Measurements from ENCODE around the gene DCANP1.

The DCANP1 gene

GRCh38 chr5:135423146-135423845 lies 23.9 kb downstream of the DCANP1 start:
- DNase-seq (ENCODE audit: low read depth in 2 of 2): no peak

DNA sequence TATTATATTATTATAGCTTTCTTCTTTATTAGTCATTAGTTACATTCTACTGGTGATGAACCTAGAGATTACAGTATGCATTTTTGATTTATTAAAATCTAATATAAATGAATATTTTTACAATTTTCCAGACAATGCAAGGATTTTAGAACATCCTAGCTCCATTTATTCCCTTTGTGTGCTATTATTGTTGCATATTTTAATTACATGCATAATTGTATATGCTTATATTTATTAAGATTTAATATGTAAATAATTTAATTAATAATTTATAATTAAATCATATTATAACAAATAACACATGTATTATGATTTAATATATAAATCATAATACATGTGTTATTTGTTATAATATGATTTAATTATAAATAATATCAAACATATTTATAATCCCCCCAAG lies 24.7 kb downstream of the DCANP1 start:
- no peak for DNase-seq (ENCODE audit: low read depth in 2 of 2)

DNA sequence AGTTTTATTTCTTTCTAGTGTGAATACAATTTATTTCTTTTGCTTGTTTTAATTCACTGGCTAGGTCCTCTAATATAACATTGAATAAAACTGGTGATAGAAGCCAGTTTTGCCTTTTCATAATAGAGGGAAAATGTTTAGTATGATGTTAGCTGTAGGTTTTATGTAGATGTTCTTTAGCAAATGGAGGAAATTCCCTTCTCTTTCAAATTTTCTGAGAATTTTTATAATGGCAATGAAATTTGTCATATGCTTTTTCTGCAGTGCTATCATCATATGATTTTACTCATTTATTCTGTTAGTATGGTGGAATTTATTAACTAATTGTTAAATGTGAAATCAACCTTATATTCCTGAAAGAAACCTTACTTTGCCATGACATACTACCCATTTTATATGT lies 30.1 kb downstream of the DCANP1 start:
- DNase-seq (ENCODE audit: low read depth in 2 of 2): no peak

GRCh38 chr5:135405082-135405481 lies 42.1 kb downstream of the DCANP1 start:
- no peak for DNase-seq (ENCODE audit: low read depth in 2 of 2)

DNA sequence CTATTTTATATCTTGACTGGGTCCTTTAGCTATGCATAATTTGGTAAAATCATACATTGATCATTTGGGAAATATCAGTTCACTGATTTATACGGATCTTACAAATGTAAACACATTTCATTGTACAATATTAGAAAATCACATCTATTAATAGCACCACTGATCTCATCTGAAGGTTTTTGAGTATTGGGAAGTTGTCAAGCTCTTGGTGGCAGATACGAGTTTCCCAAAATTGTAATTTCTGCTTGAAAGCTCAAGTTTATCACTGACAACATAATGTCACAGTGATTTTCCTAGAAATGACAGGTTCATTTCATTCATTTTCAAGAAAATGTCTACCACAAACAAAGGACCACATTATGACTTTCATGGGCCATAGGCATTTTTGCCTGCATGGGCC lies 45.1 kb downstream of the DCANP1 start:
- no peak for DNase-seq (ENCODE audit: low read depth in 2 of 2)

- no peak for DNase-seq (ENCODE audit: low read depth in 2 of 2)
These were observed 46.3 kb downstream of the DCANP1 start for GRCh38 chr5:135400866-135401265.

- DNase-seq (ENCODE audit: low read depth in 2 of 2): no peak
These were observed 47.2 kb downstream of the DCANP1 start for GRCh38 chr5:135399794-135400542.

DNA sequence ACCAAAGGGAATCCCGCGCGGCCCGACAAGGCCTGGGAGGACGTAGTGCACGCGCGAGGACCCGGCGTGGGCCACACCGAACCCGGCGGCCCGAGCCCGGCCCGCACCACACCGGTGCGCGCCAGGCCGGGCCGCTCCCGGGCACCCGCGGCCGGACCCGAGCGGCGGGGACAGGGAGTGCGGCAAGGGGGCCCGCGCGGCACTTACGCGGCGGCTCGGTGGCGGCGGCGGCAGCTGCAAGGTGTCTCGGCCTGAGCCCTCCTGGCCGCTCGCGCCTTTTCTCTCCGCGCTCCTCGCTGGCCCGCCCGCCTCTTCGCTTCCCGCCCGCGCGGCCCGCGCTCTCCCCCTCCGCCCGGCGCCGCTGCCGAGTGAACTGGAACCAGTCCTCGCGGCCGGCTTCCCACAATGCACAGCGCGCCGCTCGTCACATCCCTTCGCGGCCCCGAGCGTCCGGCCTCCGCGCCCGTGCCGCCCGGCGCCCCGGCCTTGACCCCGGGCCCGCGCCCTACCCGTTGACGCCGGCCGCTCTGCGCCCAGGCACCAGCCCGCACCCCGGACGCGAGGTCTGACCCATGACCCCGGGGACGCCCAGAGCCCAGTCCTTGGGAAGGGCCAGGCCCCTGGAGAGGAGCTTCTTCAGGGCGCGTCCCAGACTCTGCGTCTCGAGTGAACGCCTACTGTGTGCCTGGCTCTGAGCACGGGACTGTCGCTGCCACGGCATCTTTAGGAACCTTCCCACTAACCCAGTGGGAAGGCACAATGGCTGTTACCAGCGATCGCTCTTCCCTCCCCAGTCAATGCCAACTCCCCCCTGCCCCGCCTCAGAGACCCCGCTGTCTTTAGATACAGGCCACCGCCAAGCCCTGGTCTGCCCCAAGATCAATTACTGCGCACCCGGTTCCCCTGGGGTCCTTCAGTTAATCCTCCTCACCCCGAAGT lies 48.0 kb downstream of the DCANP1 start, which contains the start of gene MACROH2A1:
MACROH2A1 (minus strand) TSS at position 377 of the 939 bp plus-strand sequence. CDS start 10,138 bp downstream, outside the sequence.
- peak in 1 of 2 experiments; percentile 51 for DNase-seq (ENCODE audit: low read depth in 2 of 2)

GRCh38 chr5:135398160-135398854 lies 48.8 kb downstream of the DCANP1 start:
- no peak for DNase-seq (ENCODE audit: low read depth in 2 of 2)

DNA sequence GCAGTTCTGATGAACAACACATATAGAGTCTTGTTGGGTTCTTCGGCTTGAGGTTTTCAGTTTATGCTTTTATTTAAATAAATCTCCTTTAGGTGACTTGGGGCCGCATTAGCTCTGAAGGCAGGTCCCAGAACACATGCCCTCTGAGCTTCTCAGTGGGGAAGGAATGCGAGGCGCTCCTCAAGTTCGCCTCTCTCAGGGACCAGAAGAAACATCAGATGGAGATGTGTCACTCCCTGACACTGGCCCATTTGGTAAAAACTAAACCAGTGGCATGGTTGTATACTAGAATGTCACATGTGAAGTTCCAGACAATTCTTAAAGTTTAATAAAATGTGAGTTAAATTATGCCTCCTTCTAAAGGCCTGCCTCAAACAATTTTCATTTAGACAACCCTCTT lies 50.1 kb downstream of the DCANP1 start:
- no peak for DNase-seq (ENCODE audit: low read depth in 2 of 2)

GRCh38 chr5:135396459-135397055 lies 50.6 kb downstream of the DCANP1 start:
- DNase-seq (ENCODE audit: low read depth in 2 of 2): no peak

GRCh38 chr5:135395866-135396265 lies 51.3 kb downstream of the DCANP1 start:
- no peak for DNase-seq (ENCODE audit: low read depth in 2 of 2)

DNA sequence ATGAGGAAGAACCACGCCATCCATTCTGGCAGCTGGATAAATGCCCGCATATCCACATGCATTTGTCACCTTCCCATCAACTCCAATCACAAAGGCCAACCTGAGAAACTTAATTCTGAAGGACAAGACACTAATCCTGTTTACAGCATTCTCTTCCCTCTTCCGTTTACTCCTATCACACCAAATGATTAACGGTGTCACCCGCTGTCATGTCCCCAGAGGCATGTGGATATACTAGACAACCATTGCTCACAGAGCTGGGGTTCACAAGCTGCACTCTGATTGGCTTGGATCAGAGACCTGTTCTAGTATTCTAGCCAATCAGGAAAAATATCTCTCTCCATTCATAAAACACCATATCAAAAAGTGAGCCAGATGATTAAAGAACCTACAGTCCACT lies 51.7 kb downstream of the DCANP1 start:
- DNase-seq (ENCODE audit: low read depth in 2 of 2): no peak

All from fibroblast of skin of left biceps (primary cell).